Activated B cell treated with CpG ODN at 0.5 μM for 24 hours (primary cell): ENCODE measurements around the gene CRK. TPM values are rescaled to one million over a fixed set of nuclear protein-coding genes. Genes with fewer than 3 reads are reported as not detected.
"Not testable (repeated sequence)": the region's sequence is repeated elsewhere in the genome, so short reads cannot be mapped to it uniquely, and the experiment has no call there.

Experiments used
- ATAC-seq: fragments of 200-7000 bp; cut with Tn5 transposase; one replicate; pipeline ENCODE4 v1.10.0; 2021; ENCODE audit warnings: low read depth, mild to moderate bottlenecking, moderate library complexity
- CTCF ChIA-PET: fragments of 350-600 bp; sonication (Branson Sonifier 250); formaldehyde crosslinking; loops from one replicate; lab custom pipeline; 2021; ENCODE audit warnings: antibody characterized with exemption; lab: Charles Lee
- POLR2A ChIA-PET: fragments of 350-600 bp; sonication (Branson Sonifier 250); formaldehyde crosslinking; loops from one replicate; lab custom pipeline; 2021; ENCODE audit warnings: antibody characterized with exemption; lab: Charles Lee
- DNase-seq: peaks from one replicate; pipeline ENCODE4 v3.0.0; 2022
- H3K27ac Mint-ChIP-seq: one replicate; pipeline ENCODE4 v1.8.0; 2020; ENCODE audit warnings: mixed read lengths
- H3K27me3 Mint-ChIP-seq: one replicate; pipeline ENCODE4 v1.8.0; 2021; ENCODE audit warnings: mixed read lengths
- H3K36me3 Mint-ChIP-seq: one replicate; pipeline ENCODE4 v1.8.0; 2021; ENCODE audit warnings: low read depth, mixed read lengths
- H3K4me1 Mint-ChIP-seq: one replicate; pipeline ENCODE4 v1.8.0; 2021; ENCODE audit warnings: mixed read lengths
- H3K4me3 Mint-ChIP-seq: one replicate; pipeline ENCODE4 v1.8.0; 2020; ENCODE audit warnings: mild to moderate bottlenecking, mixed read lengths
- H3K9me3 Mint-ChIP-seq: one replicate; pipeline ENCODE4 v1.8.0; 2020; ENCODE audit warnings: mixed read lengths
- CTCF ChIP-seq: fragments of 200-600 bp; IDR thresholded peaks from one replicate; pipeline ENCODE4 v1.8.0; 2022; ENCODE audit warnings: antibody characterized with exemption, mild to moderate bottlenecking
- intact Hi-C: fragments of 100-400 bp; cut with micrococcal nuclease; formaldehyde crosslinking; loops from one replicate; pipeline ENCODE4 v1.15.1; 2024
- total RNA-seq: library from RNA; stranded (reverse); gene quantifications from 2 replicates; pipeline ENCODE4 v1.2.3, GENCODE V29; 2022

Gene CRK
- total RNA-seq, 1 donor from 2014 or later: 29.1 TPM

GRCh38 chr17:1390432-1391367 is 65.3 kb downstream of the CRK start:
- POLR2A ChIA-PET: interaction anchor here (0.6 to 3.7 kb wide), 3 partner anchors 9 to 14 kb away, joined by 3 to 19 read pairs (median 3); partner anchors contain the start of gene YWHAE
- ATAC-seq (no peak), DNase-seq (no peak)
- intact Hi-C loops: no loop called here
- H3K4me3 Mint-ChIP-seq: peak overlapping the region; percentile 19
- peaks cover 87% of the 10 kb centered on the region for H3K4me1 Mint-ChIP-seq
- CTCF ChIA-PET: interaction anchor here (1.1 to 2.3 kb wide), 4 partner anchors 19 to 126 kb away, joined by 3 to 9 read pairs (median 4); partner anchors contain the start of gene INPP5K
- H3K36me3 Mint-ChIP-seq: peaks cover 24% of the 10 kb centered on the region
- H3K9me3 Mint-ChIP-seq: no peaks in the 10 kb centered on the region
- no peaks in the 10 kb centered on the region for H3K27me3 Mint-ChIP-seq
- TF ChIP-seq CTCF: no peak
- H3K27ac Mint-ChIP-seq: no peak overlapping the region

- ChIA-PET POLR2A (interaction anchor here (0.7 to 1.5 kb wide), 4 partner anchors 10 to 641 kb away, joined by 3 to 11 read pairs (median 4); partner anchors contain the start of gene YWHAE), CTCF (interaction anchor here (1.2 kb wide), 1 partner anchor 21 kb away, joined by 3 read pairs; no protein-coding TSS in a partner anchor)
- not testable (repeated sequence) for DNase-seq, H3K4me3 Mint-ChIP-seq, H3K27me3 Mint-ChIP-seq, ATAC-seq, H3K9me3 Mint-ChIP-seq, H3K27ac Mint-ChIP-seq
- H3K4me1 Mint-ChIP-seq: peaks cover 73% of the 10 kb centered on the region
- peaks cover 26% of the 10 kb centered on the region for H3K36me3 Mint-ChIP-seq
- intact Hi-C loops: loop anchor here (2.0 kb wide), 1 partner anchor 13 kb away; no protein-coding TSS in a partner anchor
Observed at GRCh38 chr17:1387490-1388227, 68.4 kb downstream of the CRK start.

- CTCF ChIA-PET, DNase-seq, H3K9me3 Mint-ChIP-seq, intact Hi-C loops, H3K27me3 Mint-ChIP-seq, H3K4me3 Mint-ChIP-seq, ATAC-seq: not testable (repeated sequence)
- Mint-ChIP-seq H3K4me1 (peaks cover 67% of the 10 kb centered on the region), H3K36me3 (peaks cover 20% of the 10 kb centered on the region), H3K27ac (peak overlapping the region; percentile 61)
- POLR2A ChIA-PET: interaction anchor here (0.9 to 1.4 kb wide), 2 partner anchors 10 to 13 kb away, joined by 3 to 11 read pairs; partner anchors contain the start of gene YWHAE
Observed at GRCh38 chr17:1386675-1387190, 69.3 kb downstream of the CRK start.

GRCh38 chr17:1386265-1386664 is 69.8 kb downstream of the CRK start:
- intact Hi-C loops: no loop called here
- TF ChIP-seq CTCF: no peak

GRCh38 chr17:1385861-1386260 is 70.2 kb downstream of the CRK start:
- H3K27ac Mint-ChIP-seq: no peak overlapping the region

More at GRCh38 chr17:1386265-1386664, 69.8 kb downstream of the CRK start:
- ChIA-PET CTCF (interaction anchor here (0.6 kb wide), 1 partner anchor 22 kb away, joined by 3 read pairs; no protein-coding TSS in a partner anchor), POLR2A (no interaction called here)
- Mint-ChIP-seq H3K36me3 (peaks cover 17% of the 10 kb centered on the region), H3K9me3 (no peaks in the 10 kb centered on the region), H3K27ac (peak overlapping the region; percentile 61), H3K4me3 (no peak overlapping the region), H3K27me3 (no peaks in the 10 kb centered on the region), H3K4me1 (peaks cover 67% of the 10 kb centered on the region)
- ATAC-seq (no peak), DNase-seq (no peak)

More at GRCh38 chr17:1385861-1386260, 70.2 kb downstream of the CRK start:
- TF ChIP-seq CTCF: no peak
- no peak overlapping the region for H3K4me3 Mint-ChIP-seq
- intact Hi-C loops: no loop called here
- H3K4me1 Mint-ChIP-seq: peaks cover 66% of the 10 kb centered on the region
- H3K36me3 Mint-ChIP-seq: peaks cover 17% of the 10 kb centered on the region
- ATAC-seq: no peak
- H3K9me3 Mint-ChIP-seq: no peaks in the 10 kb centered on the region
- no peak for DNase-seq
- no peaks in the 10 kb centered on the region for H3K27me3 Mint-ChIP-seq
- POLR2A ChIA-PET: no interaction called here
- CTCF ChIA-PET: interaction anchor here (0.6 kb wide), 1 partner anchor 21 kb away, joined by 3 read pairs; no protein-coding TSS in a partner anchor
